Stimulated activated naive CD4-positive, alpha-beta T cell (primary cell): Measurements from ENCODE around the gene ZNF593.
A peak's percentile ranks its signal among the peaks of the same experiment; 100 is the strongest.

Experiments used
- DNase-seq, 6 experiments: peaks; one replicate each; lab custom pipeline; 2025; lab: John Stamatoyannopoulos, UW

ZNF593 gene

DNA sequence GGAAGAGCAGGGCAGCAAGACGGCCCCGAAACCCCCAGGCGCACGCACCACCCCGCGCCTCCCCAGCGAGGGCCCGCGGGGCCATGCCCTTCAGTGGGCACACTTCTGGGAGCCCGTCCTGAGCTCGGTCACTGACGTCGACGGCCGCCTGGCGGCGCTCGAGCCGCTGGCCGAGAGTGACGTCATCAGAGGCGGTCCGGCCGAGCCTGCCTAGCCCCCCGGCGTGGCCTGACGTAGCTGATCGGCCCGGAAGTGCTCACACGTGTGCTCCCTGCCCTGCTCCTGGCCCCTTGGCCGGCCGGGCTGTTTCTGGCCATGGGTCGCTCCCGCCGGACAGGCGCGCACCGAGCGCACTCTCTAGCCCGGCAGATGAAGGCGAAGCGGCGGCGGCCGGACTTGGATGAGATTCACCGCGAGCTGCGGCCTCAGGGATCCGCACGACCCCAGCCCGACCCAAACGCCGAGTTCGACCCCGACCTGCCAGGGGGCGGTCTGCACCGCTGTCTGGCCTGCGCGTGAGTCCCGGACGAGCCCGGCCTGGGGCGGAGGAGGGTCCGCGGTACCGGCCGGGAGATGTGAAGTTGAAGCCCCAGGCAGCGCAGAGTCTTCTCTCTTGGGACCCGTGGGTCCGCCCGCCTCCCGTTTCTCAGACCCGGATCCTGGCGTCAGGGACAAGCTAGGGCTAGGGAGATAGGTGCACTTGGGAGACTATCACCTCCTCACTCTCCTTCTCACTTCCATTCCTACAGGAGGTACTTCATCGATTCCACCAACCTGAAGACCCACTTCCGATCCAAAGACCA, at the start of gene ZNF593:
Gene ZNF593 (plus strand): TSS at position 240 of the 803 bp plus-strand sequence. CDS start 76 bp downstream, at position 316.
- peak; percentile 37 to 77 (median 66) for DNase-seq

DNA sequence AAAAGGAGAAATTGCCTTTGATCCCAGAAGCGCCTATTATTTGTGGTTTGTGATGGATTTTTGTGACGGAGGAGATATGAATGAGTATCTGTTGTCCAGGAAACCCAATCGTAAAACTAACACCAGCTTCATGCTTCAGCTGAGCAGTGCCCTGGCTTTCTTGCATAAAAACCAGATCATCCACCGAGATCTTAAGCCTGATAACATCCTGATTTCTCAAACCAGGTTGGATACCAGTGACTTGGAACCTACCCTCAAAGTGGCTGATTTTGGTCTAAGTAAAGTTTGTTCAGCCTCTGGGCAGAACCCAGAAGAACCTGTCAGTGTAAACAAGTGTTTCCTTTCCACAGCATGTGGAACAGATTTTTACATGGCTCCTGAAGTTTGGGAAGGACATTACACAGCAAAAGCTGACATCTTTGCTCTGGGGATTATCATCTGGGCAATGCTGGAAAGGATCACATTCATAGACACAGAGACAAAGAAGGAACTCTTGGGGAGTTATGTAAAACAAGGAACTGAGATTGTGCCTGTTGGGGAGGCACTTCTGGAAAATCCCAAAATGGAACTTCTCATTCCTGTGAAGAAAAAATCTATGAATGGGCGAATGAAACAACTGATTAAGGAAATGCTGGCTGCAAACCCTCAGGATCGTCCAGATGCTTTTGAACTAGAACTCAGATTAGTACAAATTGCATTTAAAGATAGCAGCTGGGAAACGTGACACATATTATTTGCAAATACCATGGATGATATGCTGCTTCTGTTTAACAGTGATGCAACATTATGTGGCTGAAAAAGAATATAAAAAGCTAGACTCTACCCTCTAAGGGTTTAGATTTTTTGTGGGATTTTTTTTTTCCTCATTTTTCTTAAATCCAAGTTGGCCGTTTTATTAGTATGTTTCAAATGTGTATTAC, 47.6 kb upstream of the ZNF593 start:
- no peak for DNase-seq

DNA sequence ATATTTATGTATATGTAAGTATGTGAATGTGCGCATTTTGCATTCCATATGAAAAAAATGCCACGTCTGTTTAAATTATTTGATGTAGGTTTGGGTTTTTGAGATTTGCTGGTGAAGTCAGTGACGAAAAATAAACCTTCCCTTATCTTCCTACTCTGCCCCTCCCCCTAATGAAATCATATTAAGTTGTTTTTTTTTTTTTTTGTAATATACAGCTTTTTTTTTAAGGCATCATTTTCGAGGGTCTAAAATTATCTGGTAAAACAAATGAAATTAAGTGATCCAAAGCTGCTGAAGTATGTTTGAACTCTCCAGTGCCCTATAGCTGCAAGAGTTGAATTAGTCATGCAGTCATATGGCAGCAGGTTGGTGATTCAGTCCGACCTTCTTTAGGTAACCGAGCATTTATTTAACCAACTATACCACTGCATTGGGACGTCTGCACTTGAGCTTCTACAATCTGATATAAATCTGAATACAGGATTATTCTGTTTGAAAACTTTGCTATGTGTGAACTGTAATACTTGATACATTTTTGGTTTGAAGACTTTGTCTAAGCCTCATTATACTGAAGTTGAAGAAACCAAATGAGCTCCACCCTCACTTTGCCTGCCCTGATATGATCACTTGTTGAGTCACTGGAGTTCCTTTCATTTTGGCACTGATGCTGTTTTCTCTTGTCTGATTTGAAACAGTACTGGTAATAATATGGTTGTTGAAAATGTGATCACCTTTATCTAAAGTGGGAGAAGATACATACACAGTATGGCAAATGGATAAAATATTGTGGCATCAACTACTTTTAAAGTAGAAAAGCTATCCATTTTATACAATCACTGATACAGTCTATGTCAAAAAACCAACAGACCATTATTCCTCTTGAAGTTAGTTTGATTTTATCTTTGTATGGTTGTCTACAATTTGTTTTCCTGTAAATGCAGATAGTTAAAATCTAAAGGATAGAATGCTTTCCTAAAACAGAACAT, 46.4 kb upstream of the ZNF593 start:
- DNase-seq: no peak

DNA sequence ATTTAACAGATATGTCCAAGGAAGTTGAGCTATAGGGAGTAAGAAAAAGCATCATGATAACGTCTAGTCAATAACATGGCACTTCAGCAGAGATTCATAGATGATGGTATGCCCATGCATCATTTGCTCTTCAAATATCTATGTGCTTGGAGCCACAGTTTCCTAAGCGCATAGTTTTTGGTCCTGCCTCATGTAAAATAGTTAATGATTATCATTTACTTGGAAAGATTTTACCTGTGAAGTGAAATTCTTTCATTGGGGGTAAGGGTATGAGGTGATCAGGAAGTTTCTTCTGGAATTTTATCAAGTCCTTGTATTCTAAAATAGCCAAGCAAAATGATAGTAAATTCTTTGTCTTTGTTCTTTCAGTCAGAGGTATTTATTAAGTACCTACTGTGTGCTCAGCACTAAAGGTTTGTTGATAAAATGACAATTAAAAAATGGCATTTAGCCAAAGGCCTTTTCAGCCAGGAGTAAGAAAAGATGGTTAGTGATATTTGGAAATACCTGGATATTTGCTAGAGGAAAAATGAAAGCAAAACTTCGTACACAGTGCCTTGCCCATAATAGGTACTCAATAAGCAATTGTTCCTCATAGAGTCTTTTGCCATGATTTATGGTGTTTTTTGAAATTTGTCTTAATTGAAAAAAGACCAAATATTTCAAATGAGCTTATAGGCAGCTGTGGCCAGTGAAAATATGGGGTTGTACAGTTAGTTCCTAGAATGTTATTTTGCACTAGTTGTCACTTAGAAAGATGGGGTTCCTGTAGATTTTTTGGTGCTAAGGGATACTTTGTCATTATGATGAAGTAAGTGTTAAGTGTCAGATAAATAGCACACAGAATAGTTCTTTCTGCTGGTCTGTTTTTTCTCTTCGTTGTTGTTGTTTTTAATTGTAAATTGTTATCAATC, 45.0 kb upstream of the ZNF593 start:
- DNase-seq: no peak

DNA sequence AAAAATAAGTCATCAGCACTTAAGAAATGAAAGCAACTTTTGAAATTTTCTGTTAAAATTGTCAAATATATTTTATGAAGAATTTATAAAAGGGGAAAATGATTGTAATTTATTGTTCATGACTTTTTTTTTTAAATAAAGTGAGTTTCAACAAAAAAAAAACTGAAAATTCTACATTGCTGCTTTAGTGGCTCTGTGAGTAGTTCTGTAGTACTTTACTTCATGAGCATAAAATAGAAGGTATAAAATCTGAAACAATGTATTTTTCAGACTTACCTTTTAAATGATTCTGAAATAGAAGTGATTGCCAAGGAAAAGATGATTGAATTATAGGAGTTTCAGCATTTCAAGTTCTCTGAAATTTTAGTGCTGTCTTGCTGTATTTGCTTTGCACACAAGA, 44.3 kb upstream of the ZNF593 start:
- DNase-seq: no peak

DNA sequence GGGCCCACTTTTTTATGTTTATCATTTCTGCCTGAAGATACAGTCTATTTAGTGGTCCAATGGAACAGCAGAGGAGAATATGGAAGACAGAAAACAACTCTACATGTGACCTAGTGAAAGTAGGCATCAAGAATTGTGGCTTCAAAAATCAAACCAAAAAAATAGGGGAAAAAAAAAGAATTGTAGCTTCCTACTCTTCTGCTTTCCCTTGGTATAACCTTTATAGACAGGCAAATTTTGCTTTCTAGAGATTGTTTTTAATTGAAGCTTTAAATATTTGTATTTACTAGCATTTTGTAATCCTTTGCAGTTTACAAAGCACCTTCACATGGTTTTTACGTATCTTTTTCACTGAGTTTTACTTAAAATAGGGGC, 43.8 kb upstream of the ZNF593 start:
- no peak for DNase-seq

DNA sequence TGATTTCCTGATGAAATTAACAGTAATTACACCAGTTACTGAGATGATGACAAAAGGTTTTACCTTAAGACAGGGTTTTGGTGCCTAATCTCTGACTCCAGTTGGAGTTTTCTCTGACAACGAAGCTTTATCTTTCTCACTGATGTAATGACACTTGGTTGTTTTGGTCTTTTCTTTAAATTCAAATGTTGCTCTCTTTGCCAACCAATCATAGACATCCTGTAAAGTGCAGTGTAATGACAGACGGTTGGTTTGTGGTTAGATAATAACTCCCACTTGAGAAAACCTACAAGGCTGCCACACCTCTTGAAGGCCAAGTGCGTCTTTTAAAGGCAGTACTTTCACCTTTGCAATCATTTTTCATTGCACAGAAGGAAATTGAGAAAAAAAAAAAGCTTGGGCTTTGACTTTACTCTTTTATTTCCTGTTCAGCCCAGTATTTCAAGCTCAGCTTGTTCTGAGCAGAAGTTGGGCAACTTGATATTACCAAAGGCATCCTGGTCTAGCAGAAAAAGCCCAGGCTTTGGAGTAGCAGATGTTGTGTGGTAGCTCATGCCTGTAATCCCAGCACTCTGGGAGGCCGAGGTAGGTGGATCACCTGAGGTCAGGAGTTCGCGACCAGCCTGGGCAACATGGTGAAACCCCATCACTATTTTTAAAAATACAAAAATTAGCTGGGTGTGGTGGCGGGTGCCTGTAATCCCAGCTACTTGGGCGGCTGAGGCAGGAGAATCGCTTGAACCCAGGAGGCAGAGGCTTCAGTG, 43.2 kb upstream of the ZNF593 start:
- DNase-seq: peak; percentile 21 to 92 (median 68)

DNA sequence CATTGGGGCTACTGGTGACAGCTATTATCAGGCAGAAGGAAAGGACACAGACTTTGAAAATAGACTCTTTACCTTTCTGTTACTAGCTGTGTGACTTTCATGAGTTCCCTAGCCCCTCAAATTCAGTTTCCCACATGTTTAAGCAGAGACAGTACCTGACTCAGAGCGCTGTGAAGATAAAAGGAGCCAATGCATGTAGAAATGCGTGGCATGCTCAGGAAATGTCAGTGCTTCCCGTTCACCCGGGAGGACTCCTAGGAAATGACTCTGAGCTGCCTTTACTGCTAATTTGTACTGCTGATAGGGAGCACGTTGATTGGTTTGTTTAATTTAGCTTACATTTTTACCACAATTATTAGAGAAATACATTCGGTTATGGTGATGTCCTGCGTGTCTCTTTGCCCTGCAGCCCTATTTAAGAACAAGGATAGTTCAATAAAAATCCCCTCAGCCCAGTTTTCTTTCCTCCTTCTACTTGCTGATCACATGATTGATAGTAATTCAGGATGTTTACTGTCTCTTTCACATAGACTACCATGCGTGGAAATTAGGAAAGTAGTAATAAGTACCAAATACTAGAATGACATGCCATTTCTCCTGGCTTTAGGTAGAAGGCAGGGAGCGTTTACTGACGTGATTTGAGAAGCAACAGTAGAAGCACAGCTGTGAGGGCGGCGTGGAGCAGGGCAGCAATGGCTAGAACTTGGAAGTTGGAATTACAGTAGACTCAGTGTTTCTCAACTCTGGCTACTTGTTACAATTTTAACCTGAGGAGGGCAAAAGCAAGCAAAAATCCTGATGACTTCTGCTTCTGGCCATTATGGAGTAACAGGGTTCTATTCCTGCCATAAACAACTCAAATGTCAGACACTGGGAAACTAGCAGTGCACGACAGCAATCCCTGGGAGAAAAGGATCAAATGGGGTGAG, 42.2 kb upstream of the ZNF593 start:
- peak in 1 of 6 experiments; percentile 13 for DNase-seq

DNA sequence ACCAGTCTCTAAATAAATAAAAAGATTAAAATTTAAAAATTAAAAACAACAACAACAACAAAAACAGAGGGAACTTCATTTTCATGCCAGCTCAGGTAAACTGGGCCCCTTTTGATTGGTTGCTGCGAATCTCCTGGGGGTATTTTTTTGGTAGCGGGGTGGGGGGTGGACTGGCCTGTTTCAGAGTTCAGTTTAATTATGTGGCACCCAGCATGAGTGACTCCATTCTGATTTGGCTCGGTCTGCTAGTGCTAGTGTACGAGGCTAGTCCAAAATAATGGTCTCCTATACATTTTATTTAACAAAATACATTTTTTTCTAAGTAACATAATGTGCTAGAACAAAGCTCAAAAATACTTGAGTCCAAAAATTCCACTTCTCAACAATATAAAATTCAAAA, 39.9 kb upstream of the ZNF593 start:
- DNase-seq: no peak

DNA sequence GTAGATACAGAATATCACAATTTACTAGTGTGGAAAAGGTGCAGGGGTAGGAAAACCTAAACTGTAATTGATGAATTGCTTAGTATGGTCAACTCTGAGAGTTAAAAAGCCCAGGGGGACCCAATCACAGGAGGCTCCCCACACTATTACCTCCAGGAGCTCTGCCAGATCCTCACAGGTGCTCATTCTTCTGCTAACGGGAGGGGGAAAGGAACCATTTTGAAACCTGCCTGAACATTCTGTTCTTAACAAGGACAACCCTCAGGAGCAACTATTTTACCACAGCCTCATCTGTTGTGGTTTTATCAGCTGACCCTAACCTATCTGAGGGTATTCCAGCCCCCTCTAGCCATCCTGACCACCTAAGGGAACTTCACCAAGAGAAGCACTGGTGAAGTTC, 39.0 kb upstream of the ZNF593 start:
- DNase-seq: no peak

DNA sequence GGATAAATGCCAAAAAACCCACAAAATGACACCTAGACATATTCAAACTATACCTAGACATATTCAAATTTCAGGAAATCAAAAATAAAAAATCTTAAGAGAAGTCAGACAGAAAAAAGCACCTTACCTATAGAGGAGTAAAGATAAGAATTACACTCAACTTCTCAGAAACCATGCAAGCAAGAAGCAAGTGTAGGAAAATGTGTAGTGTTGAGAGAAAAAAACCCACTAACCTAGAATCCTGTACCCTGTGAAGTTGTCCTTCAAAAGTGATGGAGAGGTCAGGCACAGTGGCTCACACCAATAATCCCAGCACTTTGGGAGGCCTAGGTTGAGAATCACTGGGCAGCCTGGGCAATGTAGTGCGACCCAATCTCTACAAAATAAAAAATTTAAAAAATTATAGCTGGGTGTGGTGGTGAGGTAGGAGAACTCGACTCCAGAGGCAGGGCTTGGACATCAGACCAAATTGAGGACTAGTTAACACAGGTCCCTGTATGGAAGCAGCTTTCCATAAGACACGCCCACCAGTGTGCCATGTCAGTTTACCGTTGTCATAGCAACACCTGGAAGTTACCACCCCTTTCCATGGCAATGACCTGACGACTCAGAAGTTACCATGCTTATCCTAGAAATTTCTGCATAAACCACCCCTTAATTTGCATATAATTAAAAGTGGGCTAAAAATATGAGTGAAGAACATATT, 37.4 kb upstream of the ZNF593 start:
- DNase-seq: no peak

DNA sequence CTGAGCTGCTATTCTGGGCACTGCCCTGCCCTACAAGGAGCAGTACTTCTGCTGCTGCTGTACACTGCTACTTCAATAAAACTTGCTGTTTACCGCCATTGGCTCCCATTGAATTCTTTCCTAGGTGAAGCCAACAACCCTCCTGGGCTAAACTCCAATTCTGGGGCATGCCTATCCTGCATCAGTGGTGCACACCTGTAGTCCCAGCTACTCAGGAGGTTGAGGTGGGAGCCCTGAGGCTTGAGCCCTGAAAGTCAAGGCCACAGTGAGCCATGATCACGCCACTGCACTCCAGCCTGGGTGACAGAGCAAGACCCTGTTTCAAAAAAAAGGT, 36.9 kb upstream of the ZNF593 start:
- no peak for DNase-seq

DNA sequence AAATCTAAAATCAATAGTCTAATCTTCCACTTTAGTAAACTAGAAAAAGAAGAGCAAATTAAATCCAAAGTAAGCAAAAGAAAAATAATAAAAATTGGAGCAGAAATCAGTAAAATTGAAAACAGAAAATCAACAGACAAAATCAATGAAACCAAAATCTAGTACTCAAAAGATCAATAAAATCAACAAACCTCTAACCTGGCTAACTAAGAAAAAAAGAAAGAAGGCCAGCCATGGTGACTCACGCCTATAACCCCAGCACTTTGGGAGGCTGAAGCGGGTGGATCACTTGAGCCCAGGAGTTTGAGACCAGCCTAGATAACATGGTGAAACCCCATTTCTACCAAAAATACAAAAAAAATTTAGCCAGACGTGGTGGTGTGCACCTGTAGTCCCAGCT, 35.2 kb upstream of the ZNF593 start:
- DNase-seq: no peak

DNA sequence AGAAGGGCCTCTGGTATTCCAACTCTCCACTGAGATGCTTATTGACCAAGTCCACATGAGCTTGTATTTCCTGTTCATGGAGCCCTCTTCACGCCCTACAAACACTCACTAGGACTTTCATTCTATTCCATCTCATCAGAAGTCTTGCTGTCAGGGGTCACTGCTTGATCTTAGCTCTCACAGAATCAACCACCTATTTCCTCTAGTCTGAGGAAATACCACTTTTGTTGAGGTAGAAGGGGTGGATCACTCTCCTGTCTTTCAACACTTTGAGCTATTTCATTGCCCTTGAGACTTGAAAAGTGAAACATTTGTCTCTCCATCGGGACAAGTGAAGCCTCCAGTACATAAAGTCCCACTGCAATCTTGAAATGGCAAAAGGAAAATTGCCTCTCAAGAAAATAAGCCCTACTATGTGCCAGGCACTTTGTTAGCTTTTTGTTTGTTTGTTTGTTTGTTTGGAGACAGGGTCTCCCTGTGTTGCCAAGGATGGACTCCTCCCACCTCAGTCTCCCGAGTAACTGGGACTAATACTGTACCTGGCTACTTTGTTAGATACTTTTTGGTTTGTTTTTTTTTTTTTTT, 30.6 kb upstream of the ZNF593 start:
- peak in 1 of 6 experiments; percentile 11 for DNase-seq

DNA sequence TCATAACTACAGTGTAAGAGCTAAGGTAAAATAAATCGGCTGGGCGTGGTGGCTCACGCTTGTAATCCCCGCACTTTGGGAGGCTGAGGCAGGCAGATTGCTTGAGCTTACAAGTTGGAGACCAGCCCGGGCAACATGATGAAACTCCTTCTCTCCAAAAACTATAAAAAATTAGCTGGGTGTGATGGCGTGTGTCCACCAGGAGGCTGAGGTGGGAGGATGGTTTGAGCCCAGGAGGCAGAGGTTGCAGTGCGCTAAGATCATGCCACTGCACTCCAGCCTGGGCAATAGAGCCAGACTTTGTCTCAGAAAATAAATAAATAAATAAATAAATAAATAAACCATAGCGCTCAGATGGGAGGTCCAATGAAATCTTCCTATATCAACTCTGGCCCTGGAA, 27.5 kb upstream of the ZNF593 start:
- no peak for DNase-seq

DNA sequence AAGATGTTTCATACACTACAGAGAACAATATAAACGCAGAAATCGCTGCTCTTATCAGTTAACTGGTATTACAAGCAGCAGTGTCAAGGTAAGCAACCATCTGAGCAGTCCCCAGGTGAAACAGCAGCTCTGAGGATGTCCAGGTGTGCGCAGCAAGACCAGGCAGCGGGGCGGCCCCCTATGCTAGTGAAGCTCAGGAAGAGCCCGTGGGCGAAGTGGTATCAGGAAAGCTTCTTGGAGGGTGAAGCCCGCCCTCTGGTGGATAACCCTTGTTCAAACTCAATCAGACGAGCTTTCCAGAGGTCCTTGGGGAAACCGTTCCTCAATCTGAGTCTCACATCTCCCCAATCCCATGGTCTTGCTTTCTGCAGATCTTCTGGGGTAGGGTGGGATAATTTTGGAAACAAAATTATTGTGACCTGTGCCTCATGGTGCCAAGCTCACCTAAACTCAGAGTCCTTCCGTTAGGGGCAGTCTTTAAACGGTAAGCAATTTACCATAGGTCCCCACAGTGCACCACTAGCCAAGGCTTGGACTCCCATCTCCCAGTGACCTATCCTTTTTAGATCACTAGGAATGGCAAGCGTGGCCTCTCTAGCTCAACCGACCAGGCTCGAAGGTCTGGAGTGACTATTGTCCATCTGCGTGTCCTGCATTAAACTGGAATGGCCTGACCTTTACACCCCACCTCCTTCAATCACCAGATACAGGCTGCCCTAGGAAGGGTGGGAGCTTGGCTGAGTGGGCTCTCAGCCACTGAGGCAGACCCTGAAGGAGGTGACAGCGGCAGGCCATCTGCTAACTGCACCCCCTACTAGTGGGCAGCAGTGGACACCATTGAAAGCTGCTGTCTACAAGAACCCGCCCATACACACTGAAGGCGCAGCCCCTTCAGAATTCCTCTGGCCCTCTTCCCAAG, 24.4 kb upstream of the ZNF593 start:
- DNase-seq: peak; percentile 54 to 77 (median 67)

DNA sequence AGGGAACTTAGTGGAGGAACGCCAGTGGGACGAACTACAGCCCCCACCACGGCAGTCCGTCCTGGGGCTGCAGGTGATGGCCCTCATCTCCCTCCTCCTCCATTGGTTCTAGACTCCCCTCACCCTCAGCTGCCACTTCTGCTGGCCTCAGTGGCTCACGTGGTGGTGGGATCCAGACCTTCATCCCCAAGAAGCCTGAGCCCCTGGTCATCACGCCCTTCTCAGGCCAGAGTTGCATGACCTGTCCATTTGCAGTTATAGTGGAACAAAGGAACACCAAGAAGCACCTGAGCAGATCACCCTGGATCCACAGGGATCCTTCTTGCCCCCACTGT, 23.8 kb upstream of the ZNF593 start:
- DNase-seq: no peak
